DOHH2 (cell line): ENCODE data around the gene DCDC2.

ENCODE experiments used
- EZH2phosphoT487 ChIP-seq: fragments of 200-600 bp; sonication (generic); IDR thresholded peaks from 2 replicates; pipeline ENCODE4 v1.6.1; 2017; ENCODE audit warnings: borderline replicate concordance, mild to moderate bottlenecking, antibody characterized with exemption, low read length, moderate library complexity, mixed read lengths
- TF ChIP-seq, protein P1 (sequence below): fragments of 200-600 bp; sonication (generic); IDR thresholded peaks from one replicate; pipeline ENCODE4 v1.5.1; 2014; ENCODE audit warnings: antibody characterized with exemption, mild to moderate bottlenecking, low read depth, low read length; ENCODE audit not compliant: poor library complexity, severe bottlenecking

DNA sequence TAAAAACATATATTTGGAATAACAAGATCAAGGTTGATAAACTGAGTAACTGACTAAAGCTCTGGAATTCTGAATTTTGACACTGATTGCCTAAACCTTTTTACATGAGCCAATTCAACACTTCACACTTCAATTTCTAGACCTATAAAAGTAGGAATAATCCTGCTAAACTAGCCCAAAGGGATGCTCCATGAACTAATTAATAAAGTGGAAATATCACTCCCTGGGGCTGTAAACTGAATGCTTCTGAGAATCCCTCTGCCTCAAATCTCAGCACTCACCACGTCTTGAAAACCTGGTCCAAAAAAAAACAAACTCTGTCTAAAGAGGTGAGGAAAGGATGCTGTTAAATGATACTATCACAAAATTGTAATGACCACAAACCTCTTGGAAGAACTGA, 50.9 kb downstream of the DCDC2 start:
- TF ChIP-seq EZH2phosphoT487: no peak
- TF ChIP-seq, protein P1, sequence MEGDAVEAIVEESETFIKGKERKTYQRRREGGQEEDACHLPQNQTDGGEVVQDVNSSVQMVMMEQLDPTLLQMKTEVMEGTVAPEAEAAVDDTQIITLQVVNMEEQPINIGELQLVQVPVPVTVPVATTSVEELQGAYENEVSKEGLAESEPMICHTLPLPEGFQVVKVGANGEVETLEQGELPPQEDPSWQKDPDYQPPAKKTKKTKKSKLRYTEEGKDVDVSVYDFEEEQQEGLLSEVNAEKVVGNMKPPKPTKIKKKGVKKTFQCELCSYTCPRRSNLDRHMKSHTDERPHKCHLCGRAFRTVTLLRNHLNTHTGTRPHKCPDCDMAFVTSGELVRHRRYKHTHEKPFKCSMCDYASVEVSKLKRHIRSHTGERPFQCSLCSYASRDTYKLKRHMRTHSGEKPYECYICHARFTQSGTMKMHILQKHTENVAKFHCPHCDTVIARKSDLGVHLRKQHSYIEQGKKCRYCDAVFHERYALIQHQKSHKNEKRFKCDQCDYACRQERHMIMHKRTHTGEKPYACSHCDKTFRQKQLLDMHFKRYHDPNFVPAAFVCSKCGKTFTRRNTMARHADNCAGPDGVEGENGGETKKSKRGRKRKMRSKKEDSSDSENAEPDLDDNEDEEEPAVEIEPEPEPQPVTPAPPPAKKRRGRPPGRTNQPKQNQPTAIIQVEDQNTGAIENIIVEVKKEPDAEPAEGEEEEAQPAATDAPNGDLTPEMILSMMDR: no peak
